Fibroblast of skin of right biceps (primary cell): ENCODE results near the gene AQP9.

Experiments
- DNase-seq: peaks from one replicate; pipeline ENCODE4 v3.0.0-alpha.2; 2013

AQP9 gene

GRCh38 chr15:58141894-58142293 is 3.7 kb downstream of the AQP9 start:
- DNase-seq = no peak

GRCh38 chr15:58142827-58143461 is 4.8 kb downstream of the AQP9 start:
- DNase-seq = no peak

DNA sequence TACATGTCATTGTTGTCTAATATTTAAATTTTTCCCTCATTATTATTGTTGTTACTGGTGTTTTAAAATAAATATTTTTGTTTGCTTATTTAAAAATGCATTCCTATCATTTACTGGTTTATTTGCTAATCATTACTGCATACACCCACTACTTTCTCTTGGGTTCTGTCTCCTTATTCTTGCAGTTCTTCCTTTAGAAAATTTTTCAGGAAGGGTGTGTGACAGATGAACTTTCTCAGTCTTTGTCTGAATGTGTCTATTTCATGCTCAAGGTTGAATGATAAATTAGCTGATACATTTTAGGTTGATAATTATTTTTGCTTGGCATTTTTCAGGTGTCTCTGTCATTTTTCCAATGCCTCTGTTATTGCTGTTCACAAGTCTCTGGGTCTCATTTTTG is 7.4 kb downstream of the AQP9 start:
- DNase-seq = no peak

- no peak for DNase-seq
Observed at GRCh38 chr15:58146211-58146610, 8.0 kb downstream of the AQP9 start.

- peak; percentile 22 for DNase-seq
Observed at GRCh38 chr15:58146749-58147148, 8.6 kb downstream of the AQP9 start.

GRCh38 chr15:58147171-58147611 is 9.0 kb downstream of the AQP9 start:
- no peak for DNase-seq

- DNase-seq = no peak
Observed at GRCh38 chr15:58148120-58148519, 9.9 kb downstream of the AQP9 start.

DNA sequence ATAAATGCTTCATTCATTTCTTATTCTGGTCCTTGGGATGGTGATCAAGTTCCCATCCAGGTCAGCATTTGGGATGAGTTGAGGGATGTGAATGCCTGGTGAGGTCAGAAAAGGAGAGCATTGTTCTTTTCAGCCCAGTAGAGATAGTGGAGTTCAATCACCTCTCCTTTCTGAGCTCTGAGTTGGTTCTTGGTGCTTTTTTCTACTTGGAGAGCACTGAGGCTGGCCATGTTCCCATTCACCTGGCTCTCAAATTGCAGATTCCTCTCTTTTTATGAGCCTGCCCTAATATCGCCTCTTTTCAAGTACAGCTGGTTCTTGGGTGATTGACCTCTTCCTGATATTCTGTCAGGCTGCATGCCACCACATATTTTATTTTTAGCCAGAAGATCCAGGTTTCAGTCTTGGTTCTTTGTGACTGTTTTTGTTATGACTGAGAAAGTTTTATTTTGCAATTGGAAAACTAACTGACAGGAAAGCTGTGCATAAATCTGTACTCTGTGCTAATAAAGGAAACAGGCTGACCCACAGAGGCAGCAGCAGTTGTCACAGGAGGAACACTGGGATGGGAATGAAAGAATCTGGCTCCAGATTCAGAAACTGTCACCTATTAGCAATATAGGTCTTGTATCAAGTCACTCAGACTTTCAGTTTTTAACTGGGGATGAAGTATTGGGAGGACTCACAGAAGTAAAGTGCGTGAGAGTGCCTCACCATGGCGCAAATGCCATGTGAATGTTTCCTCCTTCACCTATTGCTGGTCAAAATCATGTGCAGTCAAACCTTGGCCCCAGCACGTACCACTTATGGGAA is 10.7 kb downstream of the AQP9 start:
- no peak for DNase-seq

GRCh38 chr15:58154769-58155168 is 16.6 kb downstream of the AQP9 start:
- no peak for DNase-seq

GRCh38 chr15:58159827-58160386 is 21.7 kb downstream of the AQP9 start:
- no peak for DNase-seq

DNA sequence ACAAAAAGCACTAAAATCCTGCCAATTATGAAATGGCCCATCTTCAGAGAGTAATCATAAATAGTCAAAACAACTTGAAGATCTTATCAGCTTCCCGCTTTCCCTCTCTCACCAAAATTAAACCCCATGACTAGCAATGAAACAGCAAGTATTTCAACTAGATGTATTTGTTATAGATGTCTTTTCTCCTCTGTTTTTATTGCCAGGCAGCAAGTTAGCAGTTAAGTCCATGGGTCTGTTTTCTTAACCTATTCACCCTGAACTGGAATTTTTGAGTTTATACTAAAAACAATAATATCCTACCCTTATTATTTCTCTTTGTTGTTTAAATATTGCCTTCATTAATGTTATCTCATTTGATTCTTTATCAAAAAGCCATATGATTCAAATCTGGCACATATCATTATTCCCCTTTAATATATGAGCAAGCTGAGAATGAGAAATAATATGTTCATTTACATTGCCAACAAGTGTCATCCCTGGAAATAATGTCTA is 23.3 kb downstream of the AQP9 start:
- no peak for DNase-seq

- DNase-seq = no peak
Observed at GRCh38 chr15:58163985-58164384, 25.8 kb downstream of the AQP9 start.

- DNase-seq = no peak
Observed at GRCh38 chr15:58164926-58165325, 26.7 kb downstream of the AQP9 start.

- DNase-seq = peak; percentile 28
Observed at GRCh38 chr15:58165661-58166060, 27.5 kb downstream of the AQP9 start.

- DNase-seq = no peak
Observed at GRCh38 chr15:58167095-58167691, 29.0 kb downstream of the AQP9 start.

- no peak for DNase-seq
Observed at GRCh38 chr15:58169934-58170333, 31.8 kb downstream of the AQP9 start.

- DNase-seq = no peak
Observed at GRCh38 chr15:58171476-58172061, 33.4 kb downstream of the AQP9 start.

DNA sequence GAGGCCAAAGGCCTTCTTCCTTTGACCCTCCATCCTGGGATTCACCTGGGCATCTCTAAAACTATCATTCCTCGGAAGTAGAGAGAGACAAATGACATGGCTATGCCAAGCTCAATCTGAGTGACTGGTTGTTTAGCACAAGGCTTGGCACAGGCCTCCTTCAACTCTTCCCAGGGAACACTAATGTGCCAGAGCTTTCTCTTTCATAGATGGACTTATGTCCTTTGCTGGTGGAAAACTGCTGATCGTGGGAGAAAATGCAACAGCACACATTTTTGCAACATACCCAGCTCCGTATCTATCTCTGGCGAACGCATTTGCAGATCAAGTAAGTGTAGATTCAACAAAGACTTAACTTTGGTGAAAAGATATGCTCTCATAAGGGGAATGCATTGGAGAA is 36.5 kb downstream of the AQP9 start:
- no peak for DNase-seq

- no peak for DNase-seq
Observed at GRCh38 chr15:58175955-58176354, 37.8 kb downstream of the AQP9 start.

GRCh38 chr15:58178668-58179067 is 40.5 kb downstream of the AQP9 start:
- no peak for DNase-seq

DNA sequence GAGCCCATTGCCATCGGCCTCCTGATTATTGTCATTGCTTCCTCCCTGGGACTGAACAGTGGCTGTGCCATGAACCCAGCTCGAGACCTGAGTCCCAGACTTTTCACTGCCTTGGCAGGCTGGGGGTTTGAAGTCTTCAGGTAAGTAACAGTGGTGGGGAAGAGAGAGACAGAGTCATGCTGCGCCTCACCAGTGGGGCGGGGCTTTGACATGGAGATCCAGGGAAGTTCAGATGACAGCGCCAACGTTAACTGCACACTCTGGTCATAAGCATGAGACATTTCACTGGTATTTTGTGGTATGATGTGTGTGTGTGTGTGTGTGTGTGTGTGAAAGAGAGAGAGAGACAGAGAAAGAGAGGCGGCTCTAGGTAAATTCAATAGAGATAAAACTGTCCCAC is 41.0 kb downstream of the AQP9 start:
- DNase-seq = peak; percentile 65

DNA sequence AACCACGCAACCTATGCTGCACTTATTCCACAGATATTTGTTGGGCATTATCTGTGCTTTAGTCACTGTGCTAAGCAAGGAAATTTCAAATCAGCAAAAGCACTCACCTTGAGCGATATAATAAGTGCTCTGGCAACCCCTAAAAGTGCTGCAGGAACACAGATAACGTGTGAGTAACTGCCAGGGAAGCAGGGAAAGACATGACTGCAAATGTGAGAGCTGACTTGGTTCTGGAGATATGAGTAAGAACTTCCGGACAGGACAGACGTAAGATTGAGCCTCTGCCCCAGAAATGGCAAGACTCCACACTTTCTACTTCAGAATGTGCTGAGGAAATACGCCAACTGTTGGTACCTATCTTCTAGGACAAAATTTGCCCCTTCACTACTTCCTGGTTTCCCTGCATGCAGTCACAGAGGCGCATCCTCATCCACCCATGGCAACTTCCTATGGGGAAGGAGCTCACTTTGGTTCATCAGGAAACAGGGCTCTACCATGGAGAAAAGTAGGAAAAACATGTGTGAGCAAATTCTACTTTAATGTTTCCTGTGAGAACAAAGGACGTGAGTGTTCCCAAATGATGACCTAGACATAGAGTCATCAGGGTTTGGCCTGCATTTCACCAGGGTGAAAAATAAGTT is 41.7 kb downstream of the AQP9 start:
- peak; percentile 22 for DNase-seq
